Fibroblast of lung (primary cell): Measurements from ENCODE around the gene CEBPE.

ENCODE experiments used
- CTCF ChIP-seq, 2 donors: IDR thresholded peaks in 1 of 2; conservative IDR thresholded peaks in 1 of 2; 1 replicate in 1 of 2; 2 replicates in 1 of 2; pipeline ENCODE4 v1.5.1; 2011 to 2012; ENCODE audit warnings: low read length in 2 of 2, control low read depth in 1 of 2, inconsistent platforms in 1 of 2, low read depth in 1 of 2, mild to moderate bottlenecking in 1 of 2
- EZH2 ChIP-seq: IDR thresholded peaks from 2 replicates; pipeline ENCODE4 v1.5.1; 2012; ENCODE audit warnings: low read length, control low read depth, mild to moderate bottlenecking; ENCODE audit errors: missing control alignments

GRCh38 chr14:23086565-23086964 lies 32.5 kb downstream of the CEBPE start:
- TF ChIP-seq CTCF (conservative IDR thresholded peaks at IDR 0.05 in 1 of 2, IDR thresholded peaks at IDR 0.05 in 1 of 2; ENCODE audit: low read depth in 1 of 2, low read length in 2 of 2) = no peak
- no peak for TF ChIP-seq EZH2
